Dendritic cell treated with granulocyte-macrophage colony-stimulating factor and Interleukin-4, amounts not matched to agents 40 ng/mL and 50 ng/mL, for 4 days (primary cell): ENCODE measurements around the gene OR2M3.

Experiments used
- H3K27ac Mint-ChIP-seq: one replicate; pipeline ENCODE4 v1.8.0; 2022; ENCODE audit warnings: mild to moderate bottlenecking, mixed read lengths
- H3K27me3 Mint-ChIP-seq: one replicate; pipeline ENCODE4 v1.8.0; 2022; ENCODE audit warnings: mild to moderate bottlenecking, mixed read lengths
- H3K36me3 Mint-ChIP-seq: one replicate; pipeline ENCODE4 v1.8.0; 2022; ENCODE audit warnings: low read depth, mixed read lengths
- H3K4me1 Mint-ChIP-seq: one replicate; pipeline ENCODE4 v1.8.0; 2022; ENCODE audit warnings: low read depth, mixed read lengths
- H3K4me3 Mint-ChIP-seq: one replicate; pipeline ENCODE4 v1.8.0; 2022; ENCODE audit warnings: mild to moderate bottlenecking, moderate library complexity, mixed read lengths
- H3K9me3 Mint-ChIP-seq: one replicate; pipeline ENCODE4 v1.8.0; 2022; ENCODE audit warnings: mixed read lengths
- intact Hi-C: fragments of 100-400 bp; cut with micrococcal nuclease; formaldehyde crosslinking; loops from one replicate; pipeline ENCODE4 v1.15.0; 2022

The OR2M3 gene

DNA sequence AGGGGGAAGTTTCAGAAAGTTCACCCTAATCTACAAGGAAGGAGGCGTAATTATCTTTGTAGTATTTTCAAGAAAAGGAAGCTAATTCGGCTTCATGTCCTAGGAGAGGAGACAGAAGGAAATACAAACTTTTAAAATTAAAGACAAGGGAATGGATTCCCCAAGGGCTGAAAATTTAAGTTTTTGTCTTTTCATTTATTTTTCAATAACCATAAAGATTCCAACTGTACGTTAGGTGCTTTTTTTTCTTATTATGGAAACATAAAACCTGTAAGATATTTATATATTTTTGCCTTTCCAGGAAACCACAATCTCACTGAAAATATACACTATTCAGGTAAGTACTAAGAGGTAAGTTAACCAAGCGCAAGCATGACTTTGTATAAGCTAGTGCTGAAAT, at the start of gene OR2M3:
OR2M3 (plus strand) TSS at position 301 of the 400 bp plus-strand sequence. CDS start 5,803 bp downstream, outside the sequence.
- no peaks in the 10 kb centered on the region for H3K36me3 Mint-ChIP-seq
- no peaks in the 10 kb centered on the region for H3K27me3 Mint-ChIP-seq
- intact Hi-C loops = no loop called here
- peaks cover 10% of the 10 kb centered on the region for H3K9me3 Mint-ChIP-seq
- no peak within 1 kb of the TSS for H3K27ac Mint-ChIP-seq
- no peaks in the 10 kb centered on the region for H3K4me1 Mint-ChIP-seq
- no peak within 1 kb of the TSS for H3K4me3 Mint-ChIP-seq

- Mint-ChIP-seq H3K4me1 (no peaks in the 10 kb centered on the region), H3K27me3 (no peaks in the 10 kb centered on the region), H3K36me3 (no peaks in the 10 kb centered on the region), H3K4me3 (no peak overlapping the region), H3K27ac (no peak overlapping the region), H3K9me3 (peaks cover 11% of the 10 kb centered on the region)
- intact Hi-C loops = no loop called here
Measured at GRCh38 chr1:248152056-248152827, 44.8 kb upstream of the OR2M3 start.

GRCh38 chr1:248155927-248156326, 41.1 kb upstream of the OR2M3 start:
- intact Hi-C loops = no loop called here
- no peak overlapping the region for H3K27ac Mint-ChIP-seq
- H3K4me1 Mint-ChIP-seq = no peaks in the 10 kb centered on the region
- H3K27me3 Mint-ChIP-seq = no peaks in the 10 kb centered on the region
- H3K4me3 Mint-ChIP-seq = no peak overlapping the region
- H3K9me3 Mint-ChIP-seq = no peaks in the 10 kb centered on the region
- H3K36me3 Mint-ChIP-seq = no peaks in the 10 kb centered on the region

DNA sequence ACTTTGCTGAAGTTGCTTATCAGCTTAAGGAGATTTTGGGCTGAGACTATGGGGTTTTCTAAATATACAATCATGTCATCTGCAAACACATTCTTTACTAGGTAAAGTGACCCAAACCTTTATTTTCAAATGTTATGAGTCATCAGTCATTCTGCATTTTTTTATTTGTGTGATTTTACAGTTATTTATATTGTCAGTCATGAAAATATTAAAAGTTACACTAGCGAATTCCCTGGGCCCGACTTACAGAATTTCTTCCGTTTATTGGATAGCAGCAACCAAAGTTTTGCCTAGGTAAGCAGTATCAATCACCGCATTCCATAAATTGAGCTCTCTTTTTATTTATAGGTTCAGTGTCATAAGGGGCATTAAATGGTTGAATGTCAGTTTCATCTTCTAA, 38.3 kb upstream of the OR2M3 start:
- Mint-ChIP-seq H3K9me3 (no peaks in the 10 kb centered on the region), H3K36me3 (no peaks in the 10 kb centered on the region), H3K4me1 (no peaks in the 10 kb centered on the region), H3K27ac (no peak overlapping the region), H3K27me3 (no peaks in the 10 kb centered on the region), H3K4me3 (no peak overlapping the region)
- intact Hi-C loops = no loop called here

DNA sequence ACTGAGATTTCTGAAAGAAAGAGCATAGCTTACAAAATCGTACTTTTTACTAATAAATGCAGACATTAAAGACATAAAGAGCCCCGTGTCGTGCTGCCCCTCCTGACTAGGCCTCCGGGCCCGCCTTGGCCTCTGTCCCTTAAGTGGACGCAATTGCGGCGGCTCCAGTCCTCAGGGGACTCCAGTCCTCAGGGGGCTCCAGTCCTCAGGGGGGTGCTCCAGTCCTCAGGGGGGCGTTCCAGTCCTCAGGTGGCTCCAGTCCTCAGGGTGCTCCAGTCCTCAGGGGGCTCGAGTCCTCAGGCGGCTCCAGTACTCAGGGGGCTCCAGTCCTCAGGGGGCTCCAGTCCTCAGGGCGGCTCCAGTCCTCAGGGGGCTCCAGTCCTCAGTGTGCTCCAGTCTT, 33.0 kb upstream of the OR2M3 start:
- peaks cover 10% of the 10 kb centered on the region for H3K9me3 Mint-ChIP-seq
- intact Hi-C loops = no loop called here
- no peak overlapping the region for H3K4me3 Mint-ChIP-seq
- H3K27me3 Mint-ChIP-seq = no peaks in the 10 kb centered on the region
- H3K27ac Mint-ChIP-seq = no peak overlapping the region
- no peaks in the 10 kb centered on the region for H3K4me1 Mint-ChIP-seq
- no peaks in the 10 kb centered on the region for H3K36me3 Mint-ChIP-seq

GRCh38 chr1:248165186-248165585, 31.9 kb upstream of the OR2M3 start:
- H3K36me3 Mint-ChIP-seq = no peaks in the 10 kb centered on the region
- peaks cover 10% of the 10 kb centered on the region for H3K9me3 Mint-ChIP-seq
- intact Hi-C loops = no loop called here
- no peaks in the 10 kb centered on the region for H3K4me1 Mint-ChIP-seq
- no peaks in the 10 kb centered on the region for H3K27me3 Mint-ChIP-seq
- no peak overlapping the region for H3K4me3 Mint-ChIP-seq
- H3K27ac Mint-ChIP-seq = no peak overlapping the region

GRCh38 chr1:248174521-248174920, 22.5 kb upstream of the OR2M3 start, which contains the start of gene OR2M2:
Gene OR2M2 (plus strand): TSS chr1:248174821. CDS start chr1:248179986, 5,165 bp downstream.
- Mint-ChIP-seq H3K4me1 (no peaks in the 10 kb centered on the region), H3K4me3 (no peak within 1 kb of the TSS), H3K9me3 (no peaks in the 10 kb centered on the region), H3K27me3 (no peaks in the 10 kb centered on the region), H3K36me3 (no peaks in the 10 kb centered on the region), H3K27ac (no peak within 1 kb of the TSS)
- intact Hi-C loops = no loop called here

DNA sequence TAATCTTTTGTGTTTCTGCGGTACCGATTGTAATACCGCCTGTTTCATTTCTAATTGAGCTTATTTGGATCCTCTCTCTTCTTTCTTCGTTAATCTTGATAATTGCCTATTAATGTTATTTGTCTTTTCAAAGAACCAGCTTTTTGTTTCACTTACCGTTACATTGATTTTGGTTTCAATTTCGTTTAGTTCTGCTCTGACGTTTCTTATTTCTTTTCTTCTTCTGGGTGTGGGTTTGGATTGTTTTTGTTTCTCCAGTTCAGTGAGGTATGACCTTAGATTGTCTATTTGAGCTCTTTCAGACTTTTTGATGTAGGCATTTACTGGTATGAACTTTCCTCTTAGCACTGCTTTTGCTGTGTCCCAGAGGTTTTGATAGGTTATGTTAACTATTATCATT, 13.1 kb upstream of the OR2M3 start:
- Mint-ChIP-seq H3K9me3 (peaks cover 37% of the 10 kb centered on the region), H3K36me3 (no peaks in the 10 kb centered on the region), H3K27ac (no peak overlapping the region), H3K27me3 (no peaks in the 10 kb centered on the region), H3K4me3 (no peak overlapping the region), H3K4me1 (no peaks in the 10 kb centered on the region)
- intact Hi-C loops = no loop called here

GRCh38 chr1:248187363-248187762, 9.7 kb upstream of the OR2M3 start:
- Mint-ChIP-seq H3K27ac (no peak overlapping the region), H3K36me3 (no peaks in the 10 kb centered on the region), H3K27me3 (no peaks in the 10 kb centered on the region), H3K9me3 (peaks cover 42% of the 10 kb centered on the region), H3K4me3 (no peak overlapping the region), H3K4me1 (no peaks in the 10 kb centered on the region)
- intact Hi-C loops = no loop called here

DNA sequence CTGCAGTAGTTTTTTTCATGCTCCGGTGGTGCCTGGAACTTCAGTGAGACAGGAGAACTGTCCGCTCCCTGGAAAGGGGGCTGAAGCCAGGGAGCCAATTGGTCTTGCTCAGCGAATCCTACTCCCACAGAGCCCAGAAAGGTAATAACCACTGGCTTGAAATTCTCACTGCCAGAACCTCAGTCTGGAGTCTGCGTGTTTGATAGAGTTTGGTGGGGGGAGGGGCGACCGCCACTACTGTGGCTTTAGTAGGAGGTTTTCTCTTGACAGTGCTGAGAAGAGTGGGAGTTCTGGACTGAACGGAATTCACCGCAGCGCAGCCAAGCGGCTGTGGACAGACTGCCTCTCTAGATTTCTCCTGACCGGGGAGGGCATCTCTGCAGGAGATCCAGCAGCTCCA, 8.0 kb upstream of the OR2M3 start:
- intact Hi-C loops = no loop called here
- H3K4me3 Mint-ChIP-seq = no peak overlapping the region
- H3K9me3 Mint-ChIP-seq = peaks cover 44% of the 10 kb centered on the region
- H3K4me1 Mint-ChIP-seq = no peaks in the 10 kb centered on the region
- no peaks in the 10 kb centered on the region for H3K36me3 Mint-ChIP-seq
- no peak overlapping the region for H3K27ac Mint-ChIP-seq
- no peaks in the 10 kb centered on the region for H3K27me3 Mint-ChIP-seq

DNA sequence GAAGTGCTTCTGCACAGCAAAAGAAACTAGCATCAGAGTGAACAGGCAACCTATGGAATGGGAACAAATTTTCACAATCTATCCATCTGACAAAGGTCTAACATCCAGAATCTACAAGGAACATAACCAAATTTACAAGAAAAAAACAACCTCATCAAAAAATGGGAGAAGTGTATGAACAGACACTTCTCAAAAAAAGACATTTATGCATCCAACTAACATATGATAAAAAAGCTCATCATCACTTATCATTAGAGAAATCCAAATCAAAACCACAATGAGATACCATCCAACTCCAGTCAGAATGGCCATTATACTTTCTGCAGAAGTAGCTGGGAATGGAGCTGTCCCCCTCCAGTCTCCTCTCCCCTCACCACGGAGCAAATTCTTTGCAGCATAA, 2.9 kb upstream of the OR2M3 start:
- Mint-ChIP-seq H3K4me1 (no peaks in the 10 kb centered on the region), H3K9me3 (peaks cover 23% of the 10 kb centered on the region), H3K36me3 (no peaks in the 10 kb centered on the region), H3K4me3 (no peak overlapping the region), H3K27me3 (no peaks in the 10 kb centered on the region), H3K27ac (no peak overlapping the region)
- intact Hi-C loops = no loop called here

DNA sequence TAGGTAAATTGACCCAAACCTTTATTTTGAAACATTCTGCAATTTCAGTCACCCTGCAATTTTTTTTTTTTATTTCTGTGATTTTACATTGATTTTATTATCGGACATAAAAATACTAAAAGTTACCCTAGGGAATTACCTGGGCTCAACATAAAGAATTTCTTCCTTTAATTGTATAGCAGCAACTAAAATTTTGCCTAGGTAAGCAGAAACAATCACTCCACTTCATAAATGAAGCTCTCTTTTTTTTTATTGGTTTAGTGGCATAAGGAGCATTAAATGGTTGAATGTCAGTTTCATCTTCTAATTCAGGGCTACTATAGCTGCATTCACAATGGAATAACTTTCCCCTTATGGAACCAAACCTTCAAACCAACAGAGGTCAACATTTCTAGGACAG, 18.8 kb downstream of the OR2M3 start:
- Mint-ChIP-seq H3K27ac (no peak overlapping the region), H3K36me3 (no peaks in the 10 kb centered on the region), H3K27me3 (no peaks in the 10 kb centered on the region), H3K4me1 (peaks cover 9% of the 10 kb centered on the region), H3K4me3 (no peak overlapping the region), H3K9me3 (peaks cover 15% of the 10 kb centered on the region)
- intact Hi-C loops = no loop called here

- intact Hi-C loops = no loop called here
- H3K4me1 Mint-ChIP-seq = no peaks in the 10 kb centered on the region
- no peaks in the 10 kb centered on the region for H3K36me3 Mint-ChIP-seq
- no peaks in the 10 kb centered on the region for H3K27me3 Mint-ChIP-seq
- H3K9me3 Mint-ChIP-seq = peaks cover 26% of the 10 kb centered on the region
- no peak overlapping the region for H3K4me3 Mint-ChIP-seq
- H3K27ac Mint-ChIP-seq = no peak overlapping the region
Measured at GRCh38 chr1:248225537-248225936, 28.5 kb downstream of the OR2M3 start.

DNA sequence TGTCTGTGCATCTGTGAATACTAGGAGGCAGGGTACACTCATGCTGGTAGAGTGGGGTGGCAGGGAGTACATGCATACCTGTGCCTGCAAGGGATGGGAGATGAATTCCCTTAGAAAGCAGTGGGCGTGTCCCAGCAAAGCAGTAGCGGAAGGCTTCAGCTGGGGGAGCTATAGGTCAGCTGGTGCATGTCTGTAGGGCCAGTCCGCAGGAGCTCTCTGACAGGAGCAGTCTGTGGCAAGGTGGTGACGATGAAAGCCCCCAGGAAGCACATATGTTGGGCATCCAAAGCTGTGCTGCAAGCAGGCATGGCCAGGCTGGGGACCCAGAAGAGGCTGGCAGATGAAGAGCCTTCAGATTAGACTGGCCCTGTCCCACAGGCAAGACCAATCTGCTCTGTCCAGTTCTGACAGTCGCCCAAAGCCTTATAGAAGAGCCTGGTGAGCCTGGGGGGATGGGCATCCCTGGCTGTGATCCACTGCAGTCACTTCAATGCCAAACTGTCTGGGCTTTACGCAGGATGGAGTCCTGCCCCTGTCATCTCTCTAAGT, 32.4 kb downstream of the OR2M3 start:
- Mint-ChIP-seq H3K4me3 (no peak overlapping the region), H3K27ac (no peak overlapping the region), H3K4me1 (no peaks in the 10 kb centered on the region), H3K27me3 (no peaks in the 10 kb centered on the region), H3K36me3 (no peaks in the 10 kb centered on the region), H3K9me3 (peaks cover 25% of the 10 kb centered on the region)
- intact Hi-C loops = no loop called here

DNA sequence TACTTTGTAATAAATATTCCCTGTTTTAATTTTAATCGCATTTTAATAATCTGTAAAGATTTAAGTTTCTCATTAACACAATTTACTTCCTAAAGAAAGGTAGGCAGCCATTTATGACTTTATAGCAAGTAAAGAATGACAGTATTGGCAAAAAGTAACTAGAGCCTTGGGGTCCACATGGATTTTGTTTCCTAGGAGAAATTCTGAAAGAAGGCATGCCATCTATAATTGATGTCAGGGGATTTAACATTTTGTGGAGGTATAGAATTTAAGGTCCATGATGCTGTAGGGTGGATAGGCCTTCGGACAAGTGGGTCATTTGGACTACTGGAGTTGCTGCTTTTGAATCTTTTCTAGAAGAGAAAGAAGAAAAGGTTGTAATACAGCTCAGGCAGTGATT, 34.1 kb downstream of the OR2M3 start, which contains the start of gene OR2M4:
OR2M4 (plus strand) TSS at position 301 of the 400 bp plus-strand sequence. CDS start 7,512 bp downstream, outside the sequence.
- Mint-ChIP-seq H3K27me3 (no peaks in the 10 kb centered on the region), H3K4me1 (no peaks in the 10 kb centered on the region), H3K9me3 (peaks cover 33% of the 10 kb centered on the region)

More for the DNA sequence above, 34.1 kb downstream of the OR2M3 start, which contains the start of gene OR2M4:
- H3K4me3 Mint-ChIP-seq = no peak within 1 kb of the TSS
- intact Hi-C loops = no loop called here
- no peaks in the 10 kb centered on the region for H3K36me3 Mint-ChIP-seq
- no peak within 1 kb of the TSS for H3K27ac Mint-ChIP-seq
